ENCODE measurements around the gene NBAS.

NBAS gene

DNA sequence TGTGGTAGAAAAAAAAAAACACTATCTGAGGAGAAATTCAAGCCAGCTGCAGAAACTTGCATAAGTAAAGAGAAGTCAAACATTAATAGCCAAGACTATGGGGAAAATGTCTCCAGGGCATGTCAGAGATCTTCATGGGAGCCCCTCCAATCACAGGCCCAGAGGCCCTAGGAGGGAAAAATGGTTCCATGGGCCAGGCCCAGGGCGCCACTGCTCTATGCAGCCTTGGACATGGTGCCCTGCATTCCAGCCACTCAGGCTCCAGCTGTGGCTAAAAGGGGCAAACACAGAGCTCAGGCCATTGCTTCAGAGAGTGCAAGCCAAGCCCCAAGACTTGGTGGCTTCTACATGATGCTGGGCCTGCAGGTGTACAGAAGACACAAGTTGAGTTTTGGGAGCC lies 354.7 kb downstream of the NBAS start:
- TF ChIP-seq, protein P1, sequence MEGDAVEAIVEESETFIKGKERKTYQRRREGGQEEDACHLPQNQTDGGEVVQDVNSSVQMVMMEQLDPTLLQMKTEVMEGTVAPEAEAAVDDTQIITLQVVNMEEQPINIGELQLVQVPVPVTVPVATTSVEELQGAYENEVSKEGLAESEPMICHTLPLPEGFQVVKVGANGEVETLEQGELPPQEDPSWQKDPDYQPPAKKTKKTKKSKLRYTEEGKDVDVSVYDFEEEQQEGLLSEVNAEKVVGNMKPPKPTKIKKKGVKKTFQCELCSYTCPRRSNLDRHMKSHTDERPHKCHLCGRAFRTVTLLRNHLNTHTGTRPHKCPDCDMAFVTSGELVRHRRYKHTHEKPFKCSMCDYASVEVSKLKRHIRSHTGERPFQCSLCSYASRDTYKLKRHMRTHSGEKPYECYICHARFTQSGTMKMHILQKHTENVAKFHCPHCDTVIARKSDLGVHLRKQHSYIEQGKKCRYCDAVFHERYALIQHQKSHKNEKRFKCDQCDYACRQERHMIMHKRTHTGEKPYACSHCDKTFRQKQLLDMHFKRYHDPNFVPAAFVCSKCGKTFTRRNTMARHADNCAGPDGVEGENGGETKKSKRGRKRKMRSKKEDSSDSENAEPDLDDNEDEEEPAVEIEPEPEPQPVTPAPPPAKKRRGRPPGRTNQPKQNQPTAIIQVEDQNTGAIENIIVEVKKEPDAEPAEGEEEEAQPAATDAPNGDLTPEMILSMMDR (conservative IDR thresholded peaks at IDR 0.05; ENCODE audit: control insufficient read depth, insufficient read depth, low read depth, low read length): no peak
- no peak for DNase-seq (ENCODE audit: low read depth)
- H3K4me3 ChIP-seq (ENCODE audit: control insufficient read depth, low read depth, low read length): no peak overlapping the region

DNA sequence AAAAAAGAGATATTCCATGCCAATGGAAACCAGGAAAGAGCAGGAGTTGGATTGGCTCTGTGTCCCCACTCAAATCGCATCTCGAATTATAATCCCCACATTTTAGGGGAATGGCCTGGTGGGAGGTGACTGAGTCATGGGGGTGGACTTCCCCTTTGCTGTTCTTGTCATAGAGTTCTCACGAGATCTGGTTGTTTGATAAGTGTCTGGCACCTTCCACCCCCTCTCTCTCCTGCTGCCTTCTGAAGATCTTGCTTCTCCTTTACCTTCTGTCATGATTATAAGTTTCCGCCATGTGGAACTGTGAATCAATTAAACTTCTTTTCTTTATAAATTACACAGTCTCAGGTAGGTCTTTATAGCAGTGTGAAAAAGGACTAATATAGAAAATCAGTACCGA lies 355.6 kb downstream of the NBAS start:
- TF ChIP-seq, protein P1 (conservative IDR thresholded peaks at IDR 0.05; ENCODE audit: control insufficient read depth, insufficient read depth, low read depth, low read length): no peak
- H3K4me3 ChIP-seq (ENCODE audit: control insufficient read depth, low read depth, low read length): no peak overlapping the region
- DNase-seq (ENCODE audit: low read depth): no peak

DNA sequence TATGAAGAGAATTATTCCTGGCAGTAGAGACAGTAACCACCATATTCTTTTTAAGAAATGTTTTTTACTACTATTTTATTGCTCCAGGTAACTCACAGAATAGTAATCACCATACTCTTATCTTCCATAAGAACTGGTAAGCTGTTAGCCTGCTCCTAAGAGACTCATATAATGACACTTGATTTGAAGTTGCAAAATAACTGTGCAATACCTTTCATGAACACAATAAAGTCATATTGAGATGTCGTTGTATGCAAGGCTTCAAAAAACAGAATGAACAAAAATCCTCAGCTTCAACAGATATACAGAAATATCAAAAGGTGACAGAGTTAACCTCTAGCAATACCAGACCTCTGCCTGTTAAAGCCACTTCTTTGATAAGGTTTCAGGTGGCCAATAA lies 360.1 kb downstream of the NBAS start:
- no peak overlapping the region for H3K4me3 ChIP-seq (ENCODE audit: control insufficient read depth, low read depth, low read length)
- TF ChIP-seq, protein P1 (conservative IDR thresholded peaks at IDR 0.05; ENCODE audit: control insufficient read depth, insufficient read depth, low read depth, low read length): no peak

DNA sequence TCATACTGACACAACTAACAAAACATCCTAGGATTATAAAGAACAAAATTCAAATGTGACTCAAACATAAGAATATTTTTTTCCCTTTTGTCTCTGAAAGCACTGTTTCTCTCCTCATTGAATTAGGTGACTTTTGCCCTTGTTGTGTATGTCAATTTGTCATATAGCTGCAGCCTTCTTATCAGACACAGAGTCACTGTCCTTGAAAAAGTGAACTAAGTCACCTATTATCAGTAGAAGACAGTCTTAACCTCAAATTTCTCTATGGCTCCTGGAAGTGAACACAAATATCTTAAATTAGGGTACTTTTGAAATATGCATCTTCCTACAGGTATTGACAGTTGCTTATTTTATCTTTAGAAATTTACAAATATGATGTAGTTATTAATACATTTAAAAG lies 360.6 kb downstream of the NBAS start:
- H3K4me3 ChIP-seq (ENCODE audit: control insufficient read depth, low read depth, low read length): no peak overlapping the region
- TF ChIP-seq, protein P1 (conservative IDR thresholded peaks at IDR 0.05; ENCODE audit: control insufficient read depth, insufficient read depth, low read depth, low read length): no peak
- DNase-seq (ENCODE audit: low read depth): no peak

More for the DNA sequence above, 360.1 kb downstream of the NBAS start:
- no peak for DNase-seq (ENCODE audit: low read depth)

DNA sequence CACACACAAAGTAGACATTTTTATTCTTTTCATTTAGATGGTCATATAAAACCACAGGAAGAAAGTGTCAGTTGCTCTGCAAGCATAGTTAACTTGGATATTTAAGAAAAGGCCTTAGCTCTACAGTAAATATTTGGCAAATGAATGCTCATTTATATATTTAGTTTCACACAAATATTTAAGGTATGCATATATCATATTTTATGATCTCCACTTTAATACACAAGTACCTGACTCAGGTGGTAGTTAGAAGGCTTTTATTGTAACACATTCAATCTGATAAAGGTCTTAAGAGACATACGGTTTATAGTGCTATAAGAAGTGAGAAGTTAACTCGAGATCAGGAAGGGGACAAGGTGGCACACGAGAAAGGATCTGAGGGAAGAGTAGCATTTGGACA lies 363.1 kb downstream of the NBAS start:
- TF ChIP-seq, protein P1 (conservative IDR thresholded peaks at IDR 0.05; ENCODE audit: control insufficient read depth, insufficient read depth, low read depth, low read length): no peak
- no peak overlapping the region for H3K4me3 ChIP-seq (ENCODE audit: control insufficient read depth, low read depth, low read length)
- DNase-seq (ENCODE audit: low read depth): no peak

DNA sequence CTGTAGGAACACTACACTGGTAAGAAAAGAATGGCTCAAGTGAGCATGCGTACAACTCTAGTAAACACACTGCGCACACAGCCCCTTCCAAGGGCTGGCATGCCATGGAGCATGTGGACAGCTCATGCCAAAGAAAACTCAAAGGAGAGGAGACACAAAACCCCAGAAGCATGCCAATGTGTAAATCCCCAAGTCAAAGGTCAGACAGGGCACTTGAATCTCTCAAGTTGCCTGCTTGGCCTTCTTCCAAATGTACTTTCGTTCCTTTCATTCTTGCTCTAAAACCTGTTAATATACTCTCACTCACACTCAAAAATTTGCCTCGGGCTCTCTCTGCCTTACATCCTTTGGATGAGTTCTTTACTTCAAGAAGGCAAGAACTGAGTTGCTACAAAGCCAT lies 365.3 kb downstream of the NBAS start:
- no peak overlapping the region for H3K4me3 ChIP-seq (ENCODE audit: control insufficient read depth, low read depth, low read length)
- no peak for DNase-seq (ENCODE audit: low read depth)
- TF ChIP-seq, protein P1 (conservative IDR thresholded peaks at IDR 0.05; ENCODE audit: control insufficient read depth, insufficient read depth, low read depth, low read length): no peak

DNA sequence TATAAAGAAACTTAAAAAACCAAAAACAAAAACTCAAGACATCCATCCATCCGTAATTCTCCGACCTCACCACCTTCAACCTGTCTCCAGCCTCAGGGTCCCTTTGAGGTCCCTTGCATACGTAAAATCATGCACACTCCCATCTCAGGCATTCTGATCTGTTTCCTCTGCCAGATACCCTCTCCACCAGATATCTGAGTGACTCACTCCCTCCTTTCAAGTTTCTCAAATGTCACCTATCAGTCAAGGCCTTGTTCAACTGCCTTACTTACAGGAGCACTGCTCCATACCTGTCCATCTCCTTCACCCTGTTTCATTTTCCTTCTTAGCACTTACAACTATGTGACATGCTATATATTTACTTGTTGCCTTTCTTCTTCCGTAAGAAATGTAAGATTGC lies 369.3 kb downstream of the NBAS start:
- TF ChIP-seq, protein P1 (conservative IDR thresholded peaks at IDR 0.05; ENCODE audit: control insufficient read depth, insufficient read depth, low read depth, low read length): no peak
- H3K4me3 ChIP-seq (ENCODE audit: control insufficient read depth, low read depth, low read length): no peak overlapping the region
- no peak for DNase-seq (ENCODE audit: low read depth)
